ENCODE measurements around the gene NMB. TPM values are rescaled to one million over a fixed set of nuclear protein-coding genes. Genes with fewer than 3 reads are reported as not detected.

Gene NMB
- polyA plus RNA-seq, 1 experiment, result 4.3 TPM

DNA sequence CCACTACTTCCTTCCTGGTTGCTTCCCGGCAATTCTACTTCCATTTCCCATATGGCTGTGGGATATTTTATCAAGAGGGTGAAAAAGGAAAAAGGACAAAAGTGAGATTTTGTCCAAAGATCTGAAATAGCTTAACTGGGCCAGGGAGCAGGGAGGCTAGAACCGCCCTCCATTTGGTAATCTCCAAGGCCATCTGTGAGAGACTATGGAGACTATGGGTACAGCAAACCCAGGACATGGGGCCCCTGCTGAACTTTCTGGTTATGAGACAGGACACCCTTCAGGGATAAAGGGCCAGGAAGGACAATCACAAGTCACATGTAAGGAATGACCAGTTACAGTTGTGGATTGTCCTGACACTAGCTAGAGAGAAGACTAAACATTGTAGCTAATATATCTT, 32.9 kb downstream of the NMB start:
- no peaks in the 10 kb centered on the region for H3K27me3 ChIP-seq (ENCODE audit: control insufficient read depth, insufficient read depth, low read length)
- TF ChIP-seq, protein P1, sequence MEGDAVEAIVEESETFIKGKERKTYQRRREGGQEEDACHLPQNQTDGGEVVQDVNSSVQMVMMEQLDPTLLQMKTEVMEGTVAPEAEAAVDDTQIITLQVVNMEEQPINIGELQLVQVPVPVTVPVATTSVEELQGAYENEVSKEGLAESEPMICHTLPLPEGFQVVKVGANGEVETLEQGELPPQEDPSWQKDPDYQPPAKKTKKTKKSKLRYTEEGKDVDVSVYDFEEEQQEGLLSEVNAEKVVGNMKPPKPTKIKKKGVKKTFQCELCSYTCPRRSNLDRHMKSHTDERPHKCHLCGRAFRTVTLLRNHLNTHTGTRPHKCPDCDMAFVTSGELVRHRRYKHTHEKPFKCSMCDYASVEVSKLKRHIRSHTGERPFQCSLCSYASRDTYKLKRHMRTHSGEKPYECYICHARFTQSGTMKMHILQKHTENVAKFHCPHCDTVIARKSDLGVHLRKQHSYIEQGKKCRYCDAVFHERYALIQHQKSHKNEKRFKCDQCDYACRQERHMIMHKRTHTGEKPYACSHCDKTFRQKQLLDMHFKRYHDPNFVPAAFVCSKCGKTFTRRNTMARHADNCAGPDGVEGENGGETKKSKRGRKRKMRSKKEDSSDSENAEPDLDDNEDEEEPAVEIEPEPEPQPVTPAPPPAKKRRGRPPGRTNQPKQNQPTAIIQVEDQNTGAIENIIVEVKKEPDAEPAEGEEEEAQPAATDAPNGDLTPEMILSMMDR (IDR thresholded peaks at IDR 0.05; ENCODE audit: insufficient read depth, low read depth, low read length), result no peak
- POLR2A ChIA-PET, result no interaction called here
- H3K36me3 ChIP-seq (ENCODE audit: control insufficient read depth, insufficient read depth, low read length), result peaks cover 10% of the 10 kb centered on the region
- DNase-seq (ENCODE audit: low read depth), result no peak
- CTCF ChIA-PET, result interaction anchor here (0.9 to 1.5 kb wide), 3 partner anchors 9 to 37 kb away, joined by 3 to 5 read pairs (median 4); partner anchors contain the start of gene ZSCAN2
- no peak overlapping the region for H3K4me3 ChIP-seq (ENCODE audit: low read depth, low read length)

DNA sequence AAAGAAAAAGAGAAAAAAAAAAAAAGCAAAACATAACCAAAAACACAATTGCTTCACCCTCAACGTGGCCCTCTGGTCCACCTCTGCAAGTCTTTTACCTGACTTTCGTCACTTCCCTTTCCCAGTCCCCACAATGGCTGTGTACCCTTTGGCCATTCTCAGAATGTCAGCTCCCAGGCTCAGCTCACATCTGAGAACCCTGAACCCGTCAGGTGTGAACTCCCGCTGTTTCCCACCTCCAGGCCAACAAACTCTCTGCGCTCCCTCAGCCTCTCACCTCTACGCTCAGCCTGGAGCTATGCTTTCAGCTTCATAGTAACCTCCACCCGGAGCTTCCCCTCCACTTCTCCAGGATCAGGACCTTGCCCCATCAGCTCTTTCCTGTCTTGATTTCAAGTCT, 33.6 kb downstream of the NMB start:
- Histone ChIP-seq H3K27me3 (ENCODE audit: control insufficient read depth, insufficient read depth, low read length) (no peaks in the 10 kb centered on the region), H3K4me3 (ENCODE audit: low read depth, low read length) (no peak overlapping the region), H3K36me3 (ENCODE audit: control insufficient read depth, insufficient read depth, low read length) (peaks cover 10% of the 10 kb centered on the region)
- TF ChIP-seq, protein P1 (IDR thresholded peaks at IDR 0.05; ENCODE audit: insufficient read depth, low read depth, low read length), result no peak
- ChIA-PET POLR2A (no interaction called here), CTCF (interaction anchor here (0.6 to 1.5 kb wide), 2 partner anchors 24 to 192 kb away, joined by 3 to 5 read pairs; partner anchors contain the start of gene ZSCAN2)
- DNase-seq (ENCODE audit: low read depth), result no peak

DNA sequence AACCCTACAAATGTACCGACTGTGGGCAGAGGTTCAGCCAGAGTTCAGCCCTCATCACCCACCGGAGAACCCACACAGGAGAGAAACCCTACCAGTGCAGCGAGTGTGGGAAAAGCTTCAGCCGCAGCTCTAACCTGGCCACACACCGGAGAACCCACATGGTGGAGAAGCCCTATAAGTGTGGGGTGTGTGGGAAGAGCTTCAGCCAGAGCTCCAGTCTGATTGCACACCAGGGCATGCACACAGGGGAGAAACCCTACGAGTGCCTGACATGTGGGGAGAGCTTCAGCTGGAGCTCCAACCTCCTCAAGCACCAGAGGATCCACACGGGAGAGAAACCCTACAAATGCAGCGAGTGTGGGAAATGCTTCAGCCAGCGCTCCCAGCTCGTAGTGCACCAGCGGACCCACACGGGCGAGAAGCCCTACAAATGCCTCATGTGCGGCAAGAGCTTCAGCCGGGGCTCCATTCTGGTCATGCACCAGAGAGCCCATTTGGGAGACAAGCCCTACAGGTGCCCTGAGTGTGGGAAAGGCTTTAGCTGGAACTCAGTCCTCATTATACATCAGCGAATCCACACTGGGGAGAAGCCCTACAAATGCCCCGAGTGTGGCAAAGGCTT, 36.5 kb downstream of the NMB start:
- TF ChIP-seq, protein P1 (IDR thresholded peaks at IDR 0.05; ENCODE audit: insufficient read depth, low read depth, low read length), result no peak
- Histone ChIP-seq H3K36me3 (ENCODE audit: control insufficient read depth, insufficient read depth, low read length) (peaks cover 10% of the 10 kb centered on the region), H3K4me3 (ENCODE audit: low read depth, low read length) (no peak overlapping the region), H3K27me3 (ENCODE audit: control insufficient read depth, insufficient read depth, low read length) (no peaks in the 10 kb centered on the region)
- ChIA-PET CTCF (interaction anchor here (0.9 to 2.5 kb wide), 2 partner anchors 10 to 222 kb away, joined by 3 to 7 read pairs; no protein-coding TSS in a partner anchor), POLR2A (no interaction called here)
- DNase-seq (ENCODE audit: low read depth), result no peak

DNA sequence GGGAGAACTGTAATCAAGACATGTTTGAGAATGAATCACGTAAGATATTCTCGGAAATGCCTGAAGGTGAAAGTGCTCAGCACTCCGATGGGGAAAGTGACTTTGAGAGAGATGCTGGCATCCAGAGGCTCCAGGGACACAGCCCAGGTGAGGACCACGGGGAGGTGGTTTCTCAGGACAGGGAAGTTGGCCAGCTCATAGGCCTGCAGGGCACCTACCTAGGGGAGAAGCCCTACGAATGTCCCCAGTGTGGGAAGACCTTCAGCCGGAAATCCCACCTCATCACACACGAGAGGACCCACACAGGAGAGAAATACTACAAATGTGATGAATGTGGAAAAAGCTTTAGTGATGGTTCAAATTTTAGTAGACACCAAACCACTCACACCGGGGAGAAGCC, 37.4 kb downstream of the NMB start:
- CTCF ChIA-PET, result interaction anchor here (2.5 kb wide), 1 partner anchor 11 kb away, joined by 7 read pairs; no protein-coding TSS in a partner anchor
- Histone ChIP-seq H3K27me3 (ENCODE audit: control insufficient read depth, insufficient read depth, low read length) (no peaks in the 10 kb centered on the region), H3K4me3 (ENCODE audit: low read depth, low read length) (no peak overlapping the region), H3K36me3 (ENCODE audit: control insufficient read depth, insufficient read depth, low read length) (peaks cover 10% of the 10 kb centered on the region)
- DNase-seq (ENCODE audit: low read depth), result no peak
- TF ChIP-seq, protein P1 (IDR thresholded peaks at IDR 0.05; ENCODE audit: insufficient read depth, low read depth, low read length), result no peak
- POLR2A ChIA-PET, result no interaction called here

DNA sequence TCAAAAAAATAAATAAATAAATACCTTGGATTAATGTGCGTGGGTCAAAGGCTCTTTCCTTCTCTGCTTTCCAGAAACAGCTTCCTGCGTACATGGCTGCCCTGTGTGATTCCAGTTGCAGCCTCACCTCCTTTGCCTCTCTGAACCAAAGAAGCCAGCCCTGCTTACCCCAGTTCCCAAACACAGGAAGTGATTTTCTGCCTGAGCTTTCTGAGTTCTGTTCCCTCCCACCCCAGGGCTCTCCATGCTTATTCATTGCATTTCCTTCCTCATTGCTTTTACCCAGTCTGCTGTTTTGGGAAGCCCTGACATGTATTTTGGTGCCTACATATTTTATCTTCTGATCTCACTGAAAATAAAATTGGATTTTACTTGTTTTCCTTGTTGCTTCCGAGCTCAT, 41.8 kb downstream of the NMB start:
- CTCF ChIA-PET, result interaction anchor here (0.7 to 1.3 kb wide), 3 partner anchors 9 to 28 kb away, joined by 3 read pairs; no protein-coding TSS in a partner anchor
- DNase-seq (ENCODE audit: low read depth), result no peak
- POLR2A ChIA-PET, result no interaction called here
- H3K4me3 ChIP-seq (ENCODE audit: low read depth, low read length), result no peak overlapping the region
- peaks cover 4% of the 10 kb centered on the region for H3K36me3 ChIP-seq (ENCODE audit: control insufficient read depth, insufficient read depth, low read length)
- TF ChIP-seq, protein P1 (IDR thresholded peaks at IDR 0.05; ENCODE audit: insufficient read depth, low read depth, low read length), result no peak
- no peaks in the 10 kb centered on the region for H3K27me3 ChIP-seq (ENCODE audit: control insufficient read depth, insufficient read depth, low read length)
